Measurements from ENCODE around the gene STK16. TPM values are rescaled to one million over a fixed set of nuclear protein-coding genes. Genes with fewer than 3 reads are reported as not detected.
"Not testable (repeated sequence)": the region's sequence is repeated elsewhere in the genome, so short reads cannot be mapped to it uniquely, and the experiment has no call there.

The STK16 gene
- total RNA-seq (21.4 TPM), polyA plus RNA-seq (55.1 TPM)
- long read RNA-seq, donor 1 = 0 reads
- long read RNA-seq, donor 2, transcript STK16-204 (8 exons, 2,868 nt) = major isoform, 7 of 19 reads
- long read RNA-seq, donor 2, partial matches to known transcripts = 10 of 19 reads
- long read RNA-seq, donor 2, other reads (novel, unspliced or antisense) = 0 of 19 reads
- long read RNA-seq, donor 3, transcript STK16-204 (8 exons, 2,868 nt) = major isoform, 5 of 8 reads
- long read RNA-seq, donor 3, partial matches to known transcripts = 0 of 8 reads
- long read RNA-seq, donor 3, other reads (novel, unspliced or antisense) = 0 of 8 reads
- long read RNA-seq, donor 4, partial matches to known transcripts = 0 of 2 reads
- long read RNA-seq, donor 4, other reads (novel, unspliced or antisense) = 0 of 2 reads
- long read RNA-seq, donor 5, transcript STK16-204 (8 exons, 2,868 nt) = major isoform, 12 of 18 reads
- long read RNA-seq, donor 5, partial matches to known transcripts = 0 of 18 reads
- long read RNA-seq, donor 5, other reads (novel, unspliced or antisense) = 0 of 18 reads
- long read RNA-seq, donor 6, partial matches to known transcripts = 0 of 5 reads
- long read RNA-seq, donor 6, other reads (novel, unspliced or antisense) = 0 of 5 reads
- long read RNA-seq, donor 7, transcript STK16-204 (8 exons, 2,868 nt) = major isoform, 7 of 12 reads
- long read RNA-seq, donor 7, partial matches to known transcripts = 0 of 12 reads
- long read RNA-seq, donor 7, other reads (novel, unspliced or antisense) = 0 of 12 reads
- long read RNA-seq, donor 8, partial matches to known transcripts = 0 of 2 reads
- long read RNA-seq, donor 8, other reads (novel, unspliced or antisense) = 0 of 2 reads
- long read RNA-seq, donor 9, partial matches to known transcripts = 0 of 3 reads
- long read RNA-seq, donor 9, other reads (novel, unspliced or antisense) = 0 of 3 reads
- long read RNA-seq, donor 10, transcript STK16-204 (8 exons, 2,868 nt) = major isoform, 6 of 9 reads
- long read RNA-seq, donor 10, partial matches to known transcripts = 0 of 9 reads
- long read RNA-seq, donor 10, other reads (novel, unspliced or antisense) = 0 of 9 reads

GRCh38 chr2:219245148-219245898 lies at the start of gene STK16, which contains the start of gene GLB1L:
STK16 (plus strand) TSS chr2:219245479; CDS start chr2:219246000, 521 bp downstream.
GLB1L (minus strand) TSS chr2:219245444; CDS start chr2:219243573, 1,871 bp downstream.
- Histone ChIP-seq H3K4me1 (ENCODE audit: control insufficient read depth in 2 of 2, insufficient read depth in 2 of 2, low read length in 2 of 2) (peaks cover 43 to 56% of the 10 kb centered on the region in 2 donors), H3K4me3 (ENCODE audit: low read length in 2 of 2) (peak within 1 kb of the TSS; percentile 87 to 98)

GRCh38 chr2:219197388-219197787 lies 47.9 kb upstream of the STK16 start:
- 97% methylated on average over 1 of the region's 1 CpG for WGBS
- Histone ChIP-seq H3K27me3 (ENCODE audit: control insufficient read depth in 2 of 2, insufficient read depth in 1 of 2, low read length in 1 of 2) (no peaks in the 10 kb centered on the region), H3K9me3 (ENCODE audit: control insufficient read depth in 2 of 2, insufficient read depth in 1 of 2, low read length in 1 of 2) (no peaks in the 10 kb centered on the region)

More at GRCh38 chr2:219245148-219245898, at the start of gene STK16, which contains the start of gene GLB1L:
- peak in 8 of 9 donors; percentile 80 to 93 (median 87) for DNase-seq (ENCODE audit: low read depth in 6 of 9, low spot score in 9 of 9)
- Histone ChIP-seq H3K36me3 (ENCODE audit: control insufficient read depth in 2 of 2, insufficient read depth in 2 of 2, low read length in 1 of 2) (peaks cover 12 to 20% of the 10 kb centered on the region in 2 donors), H3K9me3 (ENCODE audit: control insufficient read depth in 2 of 2, insufficient read depth in 1 of 2, low read length in 1 of 2) (peaks cover 0 to 5% of the 10 kb centered on the region in 2 donors), H3K27me3 (ENCODE audit: control insufficient read depth in 2 of 2, insufficient read depth in 1 of 2, low read length in 1 of 2) (peaks cover 0 to 2% of the 10 kb centered on the region in 2 donors), H3K27ac (ENCODE audit: low read depth in 1 of 2, low read length in 1 of 2) (peak within 1 kb of the TSS; percentile 83 to 96)
- under 1% methylated on average over 46 of the region's 46 CpGs for WGBS

GRCh38 chr2:219198974-219199373 lies 46.3 kb upstream of the STK16 start:
- H3K27ac ChIP-seq (ENCODE audit: low read depth in 1 of 2, low read length in 1 of 2) = no peak overlapping the region
- no peak for DNase-seq (ENCODE audit: low read depth in 6 of 9, low spot score in 9 of 9)
- WGBS = 92% methylated on average over 5 of the region's 5 CpGs
- H3K4me3 ChIP-seq (ENCODE audit: low read length in 2 of 2) = no peak overlapping the region
- no peaks in the 10 kb centered on the region for H3K9me3 ChIP-seq (ENCODE audit: control insufficient read depth in 2 of 2, insufficient read depth in 1 of 2, low read length in 1 of 2)
- no peaks in the 10 kb centered on the region for H3K4me1 ChIP-seq (ENCODE audit: control insufficient read depth in 2 of 2, insufficient read depth in 2 of 2, low read length in 2 of 2)
- no peaks in the 10 kb centered on the region for H3K27me3 ChIP-seq (ENCODE audit: control insufficient read depth in 2 of 2, insufficient read depth in 1 of 2, low read length in 1 of 2)
- no peaks in the 10 kb centered on the region for H3K36me3 ChIP-seq (ENCODE audit: control insufficient read depth in 2 of 2, insufficient read depth in 2 of 2, low read length in 1 of 2)

More at GRCh38 chr2:219197388-219197787, 47.9 kb upstream of the STK16 start:
- H3K4me1 ChIP-seq (ENCODE audit: control insufficient read depth in 2 of 2, insufficient read depth in 2 of 2, low read length in 2 of 2) = no peaks in the 10 kb centered on the region
- no peak for DNase-seq (ENCODE audit: low read depth in 6 of 9, low spot score in 9 of 9)
- H3K36me3 ChIP-seq (ENCODE audit: control insufficient read depth in 2 of 2, insufficient read depth in 2 of 2, low read length in 1 of 2) = no peaks in the 10 kb centered on the region
- no peak overlapping the region for H3K27ac ChIP-seq (ENCODE audit: low read depth in 1 of 2, low read length in 1 of 2)
- no peak overlapping the region for H3K4me3 ChIP-seq (ENCODE audit: low read length in 2 of 2)

GRCh38 chr2:219199470-219200211 lies 45.6 kb upstream of the STK16 start:
- WGBS = 97% methylated on average over 12 of the region's 12 CpGs
- no peaks in the 10 kb centered on the region for H3K36me3 ChIP-seq (ENCODE audit: control insufficient read depth in 2 of 2, insufficient read depth in 2 of 2, low read length in 1 of 2)

GRCh38 chr2:219200502-219201326 lies 44.6 kb upstream of the STK16 start:
- H3K9me3 ChIP-seq (ENCODE audit: control insufficient read depth in 2 of 2, insufficient read depth in 1 of 2, low read length in 1 of 2); H3K4me3 ChIP-seq (ENCODE audit: low read length in 2 of 2); H3K27me3 ChIP-seq (ENCODE audit: control insufficient read depth in 2 of 2, insufficient read depth in 1 of 2, low read length in 1 of 2); H3K36me3 ChIP-seq (ENCODE audit: control insufficient read depth in 2 of 2, insufficient read depth in 2 of 2, low read length in 1 of 2); H3K4me1 ChIP-seq (ENCODE audit: control insufficient read depth in 2 of 2, insufficient read depth in 2 of 2, low read length in 2 of 2): not testable (repeated sequence)
- H3K27ac ChIP-seq (ENCODE audit: low read depth in 1 of 2, low read length in 1 of 2) = peak overlapping the region; percentile 20 to 26
- 61% methylated on average over 25 of the region's 26 CpGs for WGBS
- DNase-seq (ENCODE audit: low read depth in 6 of 9, low spot score in 9 of 9) = peak in 2 of 9 donors; percentile 18 to 35

More at GRCh38 chr2:219199470-219200211, 45.6 kb upstream of the STK16 start:
- H3K4me1 ChIP-seq (ENCODE audit: control insufficient read depth in 2 of 2, insufficient read depth in 2 of 2, low read length in 2 of 2) = no peaks in the 10 kb centered on the region
- DNase-seq (ENCODE audit: low read depth in 6 of 9, low spot score in 9 of 9) = no peak
- peaks cover 0 to 3% of the 10 kb centered on the region in 2 donors for H3K9me3 ChIP-seq (ENCODE audit: control insufficient read depth in 2 of 2, insufficient read depth in 1 of 2, low read length in 1 of 2)
- no peak overlapping the region for H3K27ac ChIP-seq (ENCODE audit: low read depth in 1 of 2, low read length in 1 of 2)
- no peak overlapping the region for H3K4me3 ChIP-seq (ENCODE audit: low read length in 2 of 2)
- H3K27me3 ChIP-seq (ENCODE audit: control insufficient read depth in 2 of 2, insufficient read depth in 1 of 2, low read length in 1 of 2) = no peaks in the 10 kb centered on the region

GRCh38 chr2:219201331-219201730 lies 43.9 kb upstream of the STK16 start:
- not testable (repeated sequence) for H3K4me1 ChIP-seq (ENCODE audit: control insufficient read depth in 2 of 2, insufficient read depth in 2 of 2, low read length in 2 of 2); H3K4me3 ChIP-seq (ENCODE audit: low read length in 2 of 2); H3K27ac ChIP-seq (ENCODE audit: low read depth in 1 of 2, low read length in 1 of 2); H3K9me3 ChIP-seq (ENCODE audit: control insufficient read depth in 2 of 2, insufficient read depth in 1 of 2, low read length in 1 of 2); H3K27me3 ChIP-seq (ENCODE audit: control insufficient read depth in 2 of 2, insufficient read depth in 1 of 2, low read length in 1 of 2); H3K36me3 ChIP-seq (ENCODE audit: control insufficient read depth in 2 of 2, insufficient read depth in 2 of 2, low read length in 1 of 2); DNase-seq (ENCODE audit: low read depth in 6 of 9, low spot score in 9 of 9)
- 91% methylated on average over 20 of the region's 21 CpGs for WGBS

- Histone ChIP-seq H3K27ac (ENCODE audit: low read depth in 1 of 2, low read length in 1 of 2) (no peak overlapping the region), H3K4me1 (ENCODE audit: control insufficient read depth in 2 of 2, insufficient read depth in 2 of 2, low read length in 2 of 2) (peaks cover 6 to 31% of the 10 kb centered on the region in 2 donors), H3K4me3 (ENCODE audit: low read length in 2 of 2) (no peak overlapping the region), H3K27me3 (ENCODE audit: control insufficient read depth in 2 of 2, insufficient read depth in 1 of 2, low read length in 1 of 2) (no peaks in the 10 kb centered on the region), H3K36me3 (ENCODE audit: control insufficient read depth in 2 of 2, insufficient read depth in 2 of 2, low read length in 1 of 2) (peaks cover 17 to 21% of the 10 kb centered on the region in 2 donors), H3K9me3 (ENCODE audit: control insufficient read depth in 2 of 2, insufficient read depth in 1 of 2, low read length in 1 of 2) (peaks cover 0 to 3% of the 10 kb centered on the region in 2 donors)
- WGBS = 96% methylated on average over 7 of the region's 7 CpGs
- no peak for DNase-seq (ENCODE audit: low read depth in 6 of 9, low spot score in 9 of 9)
These were observed 40.7 kb upstream of the STK16 start for GRCh38 chr2:219204425-219205164.
